SK-N-SH (cell line): Measurements from ENCODE around the gene SRP14. TPM values are rescaled to one million over a fixed set of nuclear protein-coding genes. Genes with fewer than 3 reads are reported as not detected.

Experiments
- CTCF ChIA-PET: fragments of 300-600, 350-600 bp; formaldehyde crosslinking; extraction: SDS; loops from one replicate; lab custom pipeline; 2021; lab: Yijun Ruan, JAX
- POLR2A ChIA-PET: fragments of 350-600 bp; sonication (Branson Sonifier 250); formaldehyde crosslinking; extraction: SDS; loops from one replicate; lab custom pipeline; 2020; ENCODE audit warnings: antibody characterized with exemption, inconsistent platforms; lab: Yijun Ruan, JAX
- DNase-seq: peaks from one replicate; pipeline ENCODE4 v3.0.0; 2012
- H2AFZ ChIP-seq: fragments of 200-600 bp; sonication (generic); 2 replicates; pipeline ENCODE4 v1.8.1; 2016; ENCODE audit warnings: antibody characterized with exemption, mild to moderate bottlenecking, low read depth
- H3F3A ChIP-seq: fragments of 200-600 bp; sonication (generic); replicated peaks from 2 replicates; pipeline ENCODE3; 2016; ENCODE audit warnings: antibody characterized with exemption, mild to moderate bottlenecking; ENCODE audit not compliant: insufficient read depth
- H3K27ac ChIP-seq, 2 experiments: fragments of 200-500 bp in 1 of 2; fragments of 200-600 bp in 1 of 2; sonication (Bioruptor generic) in 1 of 2; sonication (generic), shearing (Covaris generic) in 1 of 2; 2 replicates each; pipeline versions ENCODE4 v1.5.1 to v1.6.1; 2014 to 2016; ENCODE audit warnings: low read depth in 2 of 2, inconsistent platforms in 1 of 2, low read length in 1 of 2, mild to moderate bottlenecking in 1 of 2, mixed read lengths in 1 of 2
- H3K27me3 ChIP-seq: fragments of 200-600 bp; sonication (generic), shearing (Covaris generic); 2 replicates; pipeline ENCODE4 v1.6.1; 2016; ENCODE audit warnings: mixed run types; ENCODE audit not compliant: insufficient read depth
- H3K36me3 ChIP-seq, 2 experiments: fragments of 200-500 bp in 1 of 2; fragments of 200-600 bp in 1 of 2; sonication (Bioruptor generic) in 1 of 2; sonication (generic) in 1 of 2; replicated peaks in 1 of 2; 2 replicates each; pipeline versions ENCODE3 to v1.5.1; 2014 to 2016; ENCODE audit warnings: low read length in 1 of 2, mild to moderate bottlenecking in 1 of 2; ENCODE audit not compliant: insufficient read depth in 2 of 2, control insufficient read depth in 1 of 2
- H3K4me1 ChIP-seq, 2 experiments: fragments of 200-500 bp in 1 of 2; fragments of 200-600 bp in 1 of 2; sonication (Bioruptor generic) in 1 of 2; sonication (generic), shearing (Covaris generic) in 1 of 2; 2 replicates each; pipeline versions ENCODE4 v1.5.1 to v1.6.1; 2014 to 2016; ENCODE audit warnings: low read depth in 1 of 2, low read length in 1 of 2, mixed run types in 1 of 2; ENCODE audit not compliant: insufficient read depth in 2 of 2, control insufficient read depth in 1 of 2
- H3K4me2 ChIP-seq: fragments of 200-600 bp; sonication (generic), shearing (Covaris generic); 2 replicates; pipeline ENCODE4 v1.6.1; 2017; ENCODE audit warnings: mixed run types
- H3K4me3 ChIP-seq, 2 experiments: fragments of 200-500 bp in 1 of 2; fragments of 200-600 bp in 1 of 2; sonication (Bioruptor generic) in 1 of 2; sonication (generic), shearing (Covaris generic) in 1 of 2; 2 replicates each; pipeline versions ENCODE4 v1.5.1 to v1.8.1; 2014 to 2016; ENCODE audit warnings: low read depth in 2 of 2, inconsistent platforms in 1 of 2, low read length in 1 of 2, mild to moderate bottlenecking in 1 of 2, mixed read lengths in 1 of 2, moderate library complexity in 1 of 2
- H3K79me2 ChIP-seq: fragments of 200-600 bp; sonication (generic); 2 replicates; pipeline ENCODE4 v1.8.1; 2017; ENCODE audit warnings: mild to moderate bottlenecking; ENCODE audit not compliant: insufficient read depth
- H3K9ac ChIP-seq: fragments of 200-600 bp; sonication (generic); 2 replicates; pipeline ENCODE4 v1.6.1; 2017; ENCODE audit warnings: mixed run types
- H3K9me2 ChIP-seq: fragments of 200-600 bp; sonication (generic); 2 replicates; pipeline ENCODE4 v1.6.1; 2017; ENCODE audit warnings: mixed run types
- H3K9me3 ChIP-seq: fragments of 200-600 bp; sonication (generic); 2 replicates; pipeline ENCODE4 v1.6.1; 2017; ENCODE audit warnings: mixed run types, mild to moderate bottlenecking, moderate library complexity
- H4K20me1 ChIP-seq: fragments of 200-600 bp; sonication (generic); 2 replicates; pipeline ENCODE4 v1.6.1; 2017; ENCODE audit warnings: mild to moderate bottlenecking, mixed run types; ENCODE audit not compliant: insufficient read depth
- CHD2 ChIP-seq: fragments of 150-350 bp; IDR thresholded peaks from 2 replicates; pipeline ENCODE4 v1.6.1; 2018; ENCODE audit warnings: low read length; ENCODE audit not compliant: partially characterized antibody
- CTCF ChIP-seq: fragments of 200-600 bp; sonication (generic); IDR thresholded peaks from 2 replicates; pipeline ENCODE4 v1.6.1; 2017; ENCODE audit warnings: antibody characterized with exemption, mild to moderate bottlenecking, moderate library complexity
- ELF1 ChIP-seq: IDR thresholded peaks from 2 replicates; pipeline ENCODE4 v1.4.0; 2012
- EP300 ChIP-seq, 2 experiments: IDR thresholded peaks; 2 replicates each; pipeline versions ENCODE4 v1.4.0 to v1.6.1; 2012; ENCODE audit warnings: borderline replicate concordance in 1 of 2, low read depth in 1 of 2, low read length in 1 of 2
- FOXM1 ChIP-seq: IDR thresholded peaks from 2 replicates; pipeline ENCODE4 v1.4.0; 2012; ENCODE audit warnings: low read depth, mild to moderate bottlenecking
- GATA2 ChIP-seq: sonication (generic); formaldehyde crosslinking; IDR thresholded peaks from 2 replicates; pipeline ENCODE4 v1.5.0; 2020; ENCODE audit warnings: mild to moderate bottlenecking, missing genetic modification reagents
- IRF3 ChIP-seq: fragments of 150-350 bp; IDR thresholded peaks from 2 replicates; pipeline ENCODE4 v1.6.1; 2016; ENCODE audit warnings: mild to moderate bottlenecking, low read depth, low read length
- MAX ChIP-seq: IDR thresholded peaks from 2 replicates; pipeline ENCODE4 v1.4.0; 2012; ENCODE audit warnings: low read depth
- PBX3 ChIP-seq: IDR thresholded peaks from 2 replicates; pipeline ENCODE4; 2012
- RAD21 ChIP-seq: IDR thresholded peaks from 2 replicates; pipeline ENCODE4 v1.6.1; 2012; ENCODE audit warnings: mild to moderate bottlenecking, low read length
- RCOR1 ChIP-seq: fragments of 150-350 bp; IDR thresholded peaks from 2 replicates; pipeline ENCODE4 v1.6.1; 2017; ENCODE audit warnings: antibody characterized with exemption, low read length
- RXRA ChIP-seq: IDR thresholded peaks from 2 replicates; pipeline ENCODE4 v1.4.0; 2012; ENCODE audit warnings: low read depth, mild to moderate bottlenecking, borderline replicate concordance
- ZBTB33 ChIP-seq: IDR thresholded peaks from 2 replicates; pipeline ENCODE4 v1.4.0; 2012; ENCODE audit warnings: low read depth, borderline replicate concordance
- WGBS: methylation state at CpG from one replicate; pipeline ENCODE4 v1.1.6; 2017; ENCODE audit warnings: low lambda C conversion rate; 5-methylcytosine and 5-hydroxymethylcytosine counted together
- polyA plus RNA-seq, 3 experiments: library from polyadenylated mRNA; depleted of rRNA; stranded (reverse); fragments of >200 nt; gene quantifications; 2 replicates each; pipeline ENCODE4 v1.2.3, GENCODE V29; 2012

The SRP14 gene
- polyA plus RNA-seq, 1 of the 3 experiments (the other 2 are of a cell fraction) = 489 TPM

- no peaks in the 10 kb centered on the region for H3K36me3 ChIP-seq
- H3K4me1 ChIP-seq = peaks cover 7 to 25% of the 10 kb centered on the region in 2 experiments
- no peaks in the 10 kb centered on the region for H3F3A ChIP-seq
- H3K9me3 ChIP-seq = no peaks in the 10 kb centered on the region
- TF ChIP-seq CHD2 (peak; percentile 23), RXRA (no peak), RCOR1 (0 out of 2 replicates have a peak, but pooled peaks have one; percentile 33)
- no peak overlapping the region for H2AFZ ChIP-seq
- H3K4me3 ChIP-seq = no peak overlapping the region
- CTCF ChIA-PET = interaction anchor here (0.8 to 2.4 kb wide), 7 partner anchors 11 to 204 kb away, joined by 3 to 20 read pairs (median 4); partner anchors contain the start of gene BMF
- H3K4me2 ChIP-seq = no peak overlapping the region
- POLR2A ChIA-PET = interaction anchor here (1.0 to 1.8 kb wide), 2 partner anchors 12 to 23 kb away, joined by 3 to 4 read pairs; no protein-coding TSS in a partner anchor
- H3K79me2 ChIP-seq = no peaks in the 10 kb centered on the region
- H4K20me1 ChIP-seq = no peaks in the 10 kb centered on the region
- H3K27ac ChIP-seq = peak overlapping the region in 1 of 2 experiments; percentile 93; a peak in 2 of 4 replicates
- WGBS = 68% methylated on average over 3 of the region's 5 CpGs
- H3K27me3 ChIP-seq = no peaks in the 10 kb centered on the region
- H3K9ac ChIP-seq = no peak overlapping the region
- no peaks in the 10 kb centered on the region for H3K9me2 ChIP-seq
- peak; percentile 67 for DNase-seq
Observed at GRCh38 chr15:40070166-40070557, 31.2 kb upstream of the SRP14 start.

- Histone ChIP-seq H3K27ac (peak overlapping the region; percentile 17 to 93; a peak in 3 of 4 replicates), H2AFZ (peak overlapping the region; percentile 85)
- CTCF ChIA-PET = interaction anchor here (0.7 to 2.4 kb wide), 9 partner anchors 10 to 205 kb away, joined by 3 to 20 read pairs (median 3); partner anchors contain the start of gene BMF
- TF ChIP-seq EP300 (IDR thresholded peaks at IDR 0.05; ENCODE audit: borderline replicate concordance in 1 of 2, low read depth in 1 of 2, low read length in 1 of 2) (peak; percentile 51 to 75; a peak in 3 of 4 replicates), CTCF (no peak), PBX3 (peak; percentile 50), ZBTB33 (peak; percentile 89), IRF3 (no peak), FOXM1 (no peak), CHD2 (peak; percentile 98), GATA2 (CRISPR knock-in tag) (peak; percentile 49; the same call in 1 of the 2 replicates), MAX (peak; percentile 78), ELF1 (no peak), RAD21 (no peak; the same call in none of the 2 replicates), RXRA (peak; percentile 72; the same call in 1 of the 2 replicates)
Observed at GRCh38 chr15:40069178-40070165, 30.5 kb upstream of the SRP14 start.

More at GRCh38 chr15:40069178-40070165, 30.5 kb upstream of the SRP14 start:
- Histone ChIP-seq H3K27me3 (no peaks in the 10 kb centered on the region), H3K9me2 (no peaks in the 10 kb centered on the region), H3K36me3 (no peaks in the 10 kb centered on the region), H3K9me3 (no peaks in the 10 kb centered on the region), H3K4me3 (no peak overlapping the region), H3K9ac (peak overlapping the region; percentile 39; the same call in 1 of the 2 replicates), H3K4me2 (no peak overlapping the region), H3F3A (no peaks in the 10 kb centered on the region), H3K4me1 (peaks cover 7 to 32% of the 10 kb centered on the region in 2 experiments), H4K20me1 (no peaks in the 10 kb centered on the region), H3K79me2 (no peaks in the 10 kb centered on the region)
- POLR2A ChIA-PET = interaction anchor here (1.0 to 1.8 kb wide), 2 partner anchors 12 to 24 kb away, joined by 3 to 4 read pairs; no protein-coding TSS in a partner anchor
- DNase-seq = peak; percentile 98
- WGBS = 23% methylated on average over 9 of the region's 32 CpGs
